HL-60/S4 (cell line): ENCODE data around the gene SFT2D3.

ENCODE experiments used
- in situ Hi-C: fragments of 300-500 bp; cut with MboI; formaldehyde crosslinking; loops from 2 replicates; pipeline ENCODE4 v1.14.3; 2022; ENCODE audit warnings: low sequenced_read_pairs

Gene SFT2D3

GRCh38 chr2:127705391-127706065 is 4.2 kb downstream of the SFT2D3 start:
- in situ Hi-C loops, result no loop called here

GRCh38 chr2:127706215-127706990 is 5.1 kb downstream of the SFT2D3 start:
- in situ Hi-C loops, result no loop called here

GRCh38 chr2:127707890-127708648 is 6.8 kb downstream of the SFT2D3 start:
- in situ Hi-C loops, result no loop called here

- in situ Hi-C loops, result no loop called here
These were observed 8.0 kb downstream of the SFT2D3 start for GRCh38 chr2:127709336-127709735.

GRCh38 chr2:127712999-127713398 is 11.7 kb downstream of the SFT2D3 start:
- in situ Hi-C loops, result no loop called here

- in situ Hi-C loops, result no loop called here
These were observed 12.3 kb downstream of the SFT2D3 start for GRCh38 chr2:127713562-127713961.

- in situ Hi-C loops, result no loop called here
These were observed 14.6 kb downstream of the SFT2D3 start for GRCh38 chr2:127715778-127716449.

- in situ Hi-C loops, result no loop called here
These were observed 17.0 kb downstream of the SFT2D3 start for GRCh38 chr2:127718271-127718670.

- in situ Hi-C loops, result no loop called here
These were observed 18.3 kb downstream of the SFT2D3 start for GRCh38 chr2:127719301-127720218.

GRCh38 chr2:127721311-127721977 is 20.1 kb downstream of the SFT2D3 start:
- in situ Hi-C loops, result no loop called here

- in situ Hi-C loops, result no loop called here
These were observed 20.7 kb downstream of the SFT2D3 start for GRCh38 chr2:127721978-127722355.

GRCh38 chr2:127722807-127723206 is 21.5 kb downstream of the SFT2D3 start:
- in situ Hi-C loops, result no loop called here

- in situ Hi-C loops, result no loop called here
These were observed 25.0 kb downstream of the SFT2D3 start for GRCh38 chr2:127726158-127726880.

- in situ Hi-C loops, result no loop called here
These were observed 32.0 kb downstream of the SFT2D3 start for GRCh38 chr2:127733113-127733815.

GRCh38 chr2:127733816-127734537 is 32.7 kb downstream of the SFT2D3 start:
- in situ Hi-C loops, result no loop called here

- in situ Hi-C loops, result no loop called here
These were observed 33.7 kb downstream of the SFT2D3 start for GRCh38 chr2:127735044-127735443.

- in situ Hi-C loops, result no loop called here
These were observed 34.5 kb downstream of the SFT2D3 start for GRCh38 chr2:127735537-127736399.
